HepG2 (cell line): Measurements from ENCODE around the gene BRAP. TPM values are rescaled to one million over a fixed set of nuclear protein-coding genes. Genes with fewer than 3 reads are reported as not detected.

Source experiments
- polyA plus RNA-seq, 8 experiments: library from polyadenylated mRNA; depleted of rRNA in 3 of 8; stranded (reverse) in 7 of 8; unstranded in 1 of 8; fragments of >200 nt; fragmentation: Illumina TruSeq in 4 of 8; extraction: Trizol in 4 of 8; gene quantifications; 2 replicates each; pipeline versions ENCODE4 v1.2.1 to v1.2.3, GENCODE V29; 2011 to 2016; ENCODE audit warnings: low read depth in 4 of 8, missing spikeins in 1 of 8, mixed read lengths in 1 of 8; ENCODE audit not compliant: insufficient read depth in 1 of 8
- total RNA-seq, 5 experiments: library from RNA; depleted of rRNA; stranded (reverse); fragments of >200 nt; fragmentation: Illumina TruSeq; extraction: Trizol; gene quantifications; 2 replicates each; pipeline ENCODE4 v1.2.3, GENCODE V29; 2016; ENCODE audit warnings: low read depth in 1 of 5

Gene BRAP
- total and polyA plus RNA-seq, 2 of the 13 experiments (the other 11 are each of a cell fraction or from before 2014, with no cell fraction given): 8.1 to 15.4 TPM

Other genes starting within 250 kb of the BRAP start
- 15.7 and 18.1 TPM in 2 replicates for gene ATXN2, start 86.6 kb downstream of the BRAP start, total RNA-seq (2016; rRNA removed; fragmentation: Illumina TruSeq; extraction: Trizol)
- 27.1 and 28.9 TPM in 2 replicates for gene ATXN2, start 86.6 kb downstream of the BRAP start, polyA plus RNA-seq (2011; rRNA removed)
- 4.7 and 15.2 TPM in 2 replicates for gene ACAD10, start 97 bp upstream of the BRAP start, total RNA-seq (2016; rRNA removed; fragmentation: Illumina TruSeq; extraction: Trizol)
- 16.3 and 20.5 TPM in 2 replicates for gene ACAD10, start 97 bp upstream of the BRAP start, polyA plus RNA-seq (2011; rRNA removed)
- gene ALDH2, start 81.0 kb upstream of the BRAP start, total RNA-seq (2016; rRNA removed; fragmentation: Illumina TruSeq; extraction: Trizol): 72.8 and 103 TPM in 2 replicates
- 67.8 and 78.8 TPM in 2 replicates for gene ALDH2, start 81.0 kb upstream of the BRAP start, polyA plus RNA-seq (2011; rRNA removed)
- gene MAPKAPK5, start 156.3 kb upstream of the BRAP start, total RNA-seq (2016; rRNA removed; fragmentation: Illumina TruSeq; extraction: Trizol): 47.5 and 58.2 TPM in 2 replicates
- gene MAPKAPK5, start 156.3 kb upstream of the BRAP start, polyA plus RNA-seq (2011; rRNA removed): 36.7 and 43.2 TPM in 2 replicates